GM21576 (cell line): Measurements from ENCODE around the gene SMIM38.

Experiments used
- ATAC-seq: cut with Tn5 transposase; IDR thresholded peaks from one replicate; pipeline ENCODE4 v1.9.1; 2021; ENCODE audit warnings: mild to moderate bottlenecking, moderate library complexity; ENCODE audit not compliant: unreplicated experiment

Gene SMIM38

GRCh38 chr11:69200331-69201065, 44.8 kb downstream of the SMIM38 start:
- ATAC-seq = no peak

DNA sequence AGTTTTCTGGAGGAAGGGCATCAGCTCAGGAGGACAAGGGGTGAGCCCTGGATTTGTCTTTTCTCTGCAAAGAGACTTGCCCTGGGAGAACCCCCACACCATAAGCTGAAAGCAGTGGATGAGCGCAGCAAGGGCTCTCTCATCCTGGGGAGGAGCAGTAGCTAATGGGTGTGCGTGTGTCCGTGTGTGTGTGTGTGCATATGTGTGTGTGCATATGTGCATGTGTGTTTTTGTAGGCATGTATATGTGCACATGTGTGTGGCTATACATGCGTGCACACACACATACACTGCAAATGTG, 45.3 kb downstream of the SMIM38 start:
- no peak for ATAC-seq

GRCh38 chr11:69201764-69202370, 46.1 kb downstream of the SMIM38 start:
- ATAC-seq = no peak

DNA sequence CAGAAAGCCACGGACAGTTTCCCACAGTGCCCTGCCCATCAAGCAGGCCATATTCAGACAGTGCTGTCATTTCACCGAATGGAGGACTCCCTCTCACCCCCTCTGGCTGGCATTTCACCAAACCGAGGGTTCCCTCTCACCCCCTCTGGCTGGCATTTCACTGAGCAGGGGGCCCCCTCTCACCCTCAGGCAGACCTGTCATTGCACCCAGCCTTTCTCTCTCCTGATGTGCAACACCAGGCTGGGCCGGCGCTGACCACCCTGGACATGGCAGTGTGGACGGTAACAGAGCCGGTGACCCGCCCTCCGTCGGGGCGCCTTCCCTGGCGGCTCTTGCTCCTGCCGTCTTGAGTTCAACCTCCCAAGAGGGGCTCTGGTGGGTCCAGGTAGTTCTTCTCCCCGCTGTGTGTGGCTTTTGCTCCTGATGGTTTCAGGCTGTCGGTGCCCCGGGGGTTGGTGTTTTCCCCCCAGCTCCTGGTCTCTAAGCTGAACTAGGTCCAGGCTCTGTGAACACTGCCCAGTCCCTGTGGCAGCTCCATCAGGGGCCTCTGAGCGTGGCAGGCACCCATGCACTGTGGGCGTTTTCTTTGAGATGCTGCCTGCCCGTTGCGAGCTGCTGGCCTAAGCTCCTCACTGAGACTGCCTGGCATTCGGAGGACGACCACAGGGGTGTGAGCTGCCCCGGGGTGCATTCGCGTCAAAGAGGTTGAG, 46.9 kb downstream of the SMIM38 start:
- ATAC-seq = no peak

DNA sequence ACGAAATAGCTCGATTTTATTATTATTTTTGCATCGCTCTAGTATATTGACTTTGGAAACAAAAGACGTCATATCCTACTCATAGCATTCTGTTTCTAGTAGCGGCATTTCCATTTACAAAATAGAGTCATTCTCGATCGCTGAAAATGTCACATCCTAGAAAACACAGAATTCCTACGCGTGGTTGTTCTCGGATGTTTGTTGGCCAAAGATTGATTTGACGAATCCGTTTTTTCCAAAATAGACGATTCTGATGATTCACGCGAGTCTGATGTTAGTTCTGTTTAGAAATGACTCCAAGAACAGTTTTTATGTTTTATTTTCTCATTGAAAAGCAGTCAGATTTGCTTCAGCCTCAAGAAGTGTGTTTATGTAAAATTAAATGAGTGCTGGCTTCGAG, 47.6 kb downstream of the SMIM38 start:
- ATAC-seq = no peak

GRCh38 chr11:69203901-69204245, 48.1 kb downstream of the SMIM38 start:
- no peak for ATAC-seq

DNA sequence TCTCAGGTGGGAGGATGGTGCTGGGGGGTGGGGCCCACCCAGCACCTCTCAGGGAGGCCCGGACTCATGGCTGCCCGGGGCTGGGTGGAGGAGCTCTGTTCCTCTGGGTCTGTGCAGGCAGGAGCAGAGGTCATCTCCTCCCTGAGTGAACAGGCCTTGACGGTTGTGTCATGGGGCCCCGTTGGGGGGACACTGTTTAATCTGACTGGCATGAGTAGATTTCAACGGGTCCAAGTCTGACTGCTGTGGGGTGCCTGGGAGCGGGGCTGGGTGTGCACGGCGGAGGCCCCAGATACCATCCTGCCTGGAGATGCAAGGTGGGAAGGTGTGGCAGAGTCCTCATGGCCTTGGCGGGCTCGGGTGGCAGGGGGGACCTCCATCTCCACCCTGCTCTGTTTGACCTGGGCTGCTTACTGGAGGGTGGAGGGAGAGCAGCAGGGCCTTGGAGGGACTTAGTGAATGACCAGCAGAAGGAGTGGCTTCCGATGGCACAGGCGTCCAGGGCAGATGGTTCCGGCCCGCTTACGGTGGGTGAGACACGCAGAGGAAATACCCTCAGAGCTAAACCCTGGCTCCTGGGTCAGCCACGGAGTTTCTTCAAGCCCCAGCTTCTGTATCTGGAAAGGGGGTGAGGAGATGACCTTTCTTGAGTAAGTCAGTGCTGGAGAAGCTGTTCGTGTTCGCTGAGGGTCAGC, 48.7 kb downstream of the SMIM38 start:
- ATAC-seq = no peak

DNA sequence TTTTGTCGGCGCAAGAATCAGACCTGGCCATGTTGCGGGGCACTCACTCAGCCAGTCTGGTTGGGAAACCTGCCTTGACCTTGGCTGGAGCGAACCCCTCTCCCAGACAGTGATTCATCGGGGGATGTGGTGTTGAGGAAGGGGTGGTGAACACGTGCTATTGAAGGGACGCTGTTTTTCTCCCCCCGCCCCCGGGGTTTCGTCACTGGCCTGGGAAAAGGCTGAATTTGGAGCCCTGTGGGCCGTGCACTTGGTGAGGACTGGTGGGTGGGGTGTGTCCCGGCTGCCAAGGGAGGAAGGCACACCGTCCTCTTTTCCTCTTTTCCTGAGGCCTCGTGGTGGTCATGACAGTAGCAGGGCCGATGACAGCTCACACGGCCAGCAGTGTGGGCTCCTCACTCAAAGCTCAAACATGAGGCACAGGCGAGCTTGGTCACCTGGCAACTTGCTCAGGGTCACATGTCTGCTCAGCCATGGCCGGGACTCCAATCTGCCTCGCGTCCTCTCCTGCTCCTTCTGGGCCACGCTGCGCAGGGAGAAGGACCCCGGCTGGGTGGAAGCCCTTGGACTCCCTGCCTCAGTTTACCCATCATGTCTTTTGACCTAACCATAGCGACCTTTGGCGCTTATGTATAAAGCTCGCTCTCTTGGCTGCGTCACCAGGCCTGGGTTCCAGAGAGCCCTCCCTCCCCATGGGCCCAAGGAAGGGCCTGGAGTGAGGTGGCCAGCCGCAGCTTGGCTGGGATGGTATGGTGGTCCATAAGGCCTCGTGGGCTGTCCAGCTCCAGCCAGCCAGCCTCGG, 49.4 kb downstream of the SMIM38 start:
- no peak for ATAC-seq
